ENCODE measurements around the gene ZNF8. TPM values are rescaled to one million over a fixed set of nuclear protein-coding genes. Genes with fewer than 3 reads are reported as not detected.

The ZNF8 gene
- total and polyA plus RNA-seq, 8 donors = 1.4 to 3.6 (median 1.8) TPM

GRCh38 chr19:58336820-58337219 lies 58.1 kb downstream of the ZNF8 start:
- intact Hi-C loops (cut with DNase I) = no loop called here
- DNase-seq (no peak), ATAC-seq (no peak), FAIRE-seq (no peak)
- Histone ChIP-seq H3K36me3 (peaks cover 0 to 7% (median 0%) of the 10 kb centered on the region in 3 donors), H3K4me3 (no peak overlapping the region), H3K4me1 (no peaks in the 10 kb centered on the region), H3K27me3 (no peaks in the 10 kb centered on the region), H3K27ac (no peak overlapping the region), H3K9me3 (no peaks in the 10 kb centered on the region)
- 95 to 98% methylated on average over 4 of the region's 4 CpGs for WGBS, 2 donors
- TF ChIP-seq CTCF (IDR thresholded peaks at IDR 0.05) = no peak

- H3K4me3 ChIP-seq = no peak overlapping the region
- 98% methylated on average over 11 of the region's 11 CpGs for WGBS, 2 donors
- no peak for TF ChIP-seq CTCF (IDR thresholded peaks at IDR 0.05)
- no peak for FAIRE-seq
- H3K36me3 ChIP-seq = peaks cover 0 to 7% (median 0%) of the 10 kb centered on the region in 3 donors
- H3K9me3 ChIP-seq = no peaks in the 10 kb centered on the region
- H3K27ac ChIP-seq = no peak overlapping the region
- no peak for DNase-seq
- intact Hi-C loops (cut with DNase I) = no loop called here
- ATAC-seq = no peak
- H3K4me1 ChIP-seq = no peaks in the 10 kb centered on the region
- no peaks in the 10 kb centered on the region for H3K27me3 ChIP-seq
Measured at GRCh38 chr19:58338336-58338735, 59.6 kb downstream of the ZNF8 start.

GRCh38 chr19:58338825-58339558 lies 60.2 kb downstream of the ZNF8 start:
- no peaks in the 10 kb centered on the region for H3K27me3 ChIP-seq
- no peaks in the 10 kb centered on the region for H3K4me1 ChIP-seq
- H3K4me3 ChIP-seq = no peak overlapping the region
- TF ChIP-seq CTCF (IDR thresholded peaks at IDR 0.05) = no peak
- ATAC-seq (no peak), FAIRE-seq (no peak), DNase-seq (no peak)
- H3K27ac ChIP-seq = no peak overlapping the region
- intact Hi-C loops (cut with DNase I) = no loop called here
- peaks cover 0 to 7% (median 0%) of the 10 kb centered on the region in 3 donors for H3K36me3 ChIP-seq
- 82 to 84% methylated on average over 30 of the region's 30 CpGs for WGBS, 2 donors
- no peaks in the 10 kb centered on the region for H3K9me3 ChIP-seq

GRCh38 chr19:58345558-58345957 lies 66.8 kb downstream of the ZNF8 start:
- no peak for TF ChIP-seq CTCF (IDR thresholded peaks at IDR 0.05)
- DNase-seq = no peak
- intact Hi-C loops (cut with DNase I) = no loop called here
- H3K27me3 ChIP-seq = peaks cover 0 to 7% (median 0%) of the 10 kb centered on the region in 4 donors
- ATAC-seq = no peak
- H3K36me3 ChIP-seq = no peaks in the 10 kb centered on the region
- H3K9me3 ChIP-seq = no peaks in the 10 kb centered on the region
- H3K4me3 ChIP-seq = no peak overlapping the region
- no peak overlapping the region for H3K27ac ChIP-seq
- FAIRE-seq = no peak
- H3K4me1 ChIP-seq = no peaks in the 10 kb centered on the region
- 54 to 57% methylated on average over 5 of the region's 5 CpGs for WGBS, 2 donors
